OCI-M2 (cell line): Measurements from ENCODE around the gene DUSP1.
"Not testable (repeated sequence)": the region's sequence is repeated elsewhere in the genome, so short reads cannot be mapped to it uniquely, and the experiment has no call there.

Experiments
- DNase-seq: peaks from one replicate; lab custom pipeline; 2025; ENCODE audit not compliant: unreplicated experiment; lab: John Stamatoyannopoulos, UW

DUSP1 gene

GRCh38 chr5:172797771-172798191 is 26.8 kb upstream of the DUSP1 start:
- no peak for DNase-seq

DNA sequence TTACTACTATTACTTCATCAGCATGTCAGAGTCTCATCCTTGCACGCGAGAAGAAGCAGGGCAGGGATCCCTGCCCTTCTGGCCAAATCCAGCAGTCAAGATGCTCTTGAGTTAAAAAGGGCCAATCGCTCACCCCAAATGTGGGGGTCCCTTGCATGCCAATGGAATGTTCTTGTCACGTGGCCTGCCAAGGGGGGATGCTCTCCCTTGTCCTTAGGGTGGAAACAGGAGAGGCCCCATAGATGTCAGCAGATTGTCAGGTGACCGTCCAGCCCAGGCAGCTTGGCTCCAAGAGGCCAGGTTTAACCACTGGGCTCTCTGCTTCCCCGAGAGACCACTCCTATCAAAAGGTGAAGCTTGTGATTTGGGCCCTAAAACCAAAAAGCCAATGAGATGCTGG is 25.3 kb upstream of the DUSP1 start:
- no peak for DNase-seq

GRCh38 chr5:172795318-172795977 is 24.5 kb upstream of the DUSP1 start:
- no peak for DNase-seq

GRCh38 chr5:172793577-172794488 is 22.8 kb upstream of the DUSP1 start:
- no peak for DNase-seq

GRCh38 chr5:172792701-172793570 is 21.9 kb upstream of the DUSP1 start:
- DNase-seq: no peak

DNA sequence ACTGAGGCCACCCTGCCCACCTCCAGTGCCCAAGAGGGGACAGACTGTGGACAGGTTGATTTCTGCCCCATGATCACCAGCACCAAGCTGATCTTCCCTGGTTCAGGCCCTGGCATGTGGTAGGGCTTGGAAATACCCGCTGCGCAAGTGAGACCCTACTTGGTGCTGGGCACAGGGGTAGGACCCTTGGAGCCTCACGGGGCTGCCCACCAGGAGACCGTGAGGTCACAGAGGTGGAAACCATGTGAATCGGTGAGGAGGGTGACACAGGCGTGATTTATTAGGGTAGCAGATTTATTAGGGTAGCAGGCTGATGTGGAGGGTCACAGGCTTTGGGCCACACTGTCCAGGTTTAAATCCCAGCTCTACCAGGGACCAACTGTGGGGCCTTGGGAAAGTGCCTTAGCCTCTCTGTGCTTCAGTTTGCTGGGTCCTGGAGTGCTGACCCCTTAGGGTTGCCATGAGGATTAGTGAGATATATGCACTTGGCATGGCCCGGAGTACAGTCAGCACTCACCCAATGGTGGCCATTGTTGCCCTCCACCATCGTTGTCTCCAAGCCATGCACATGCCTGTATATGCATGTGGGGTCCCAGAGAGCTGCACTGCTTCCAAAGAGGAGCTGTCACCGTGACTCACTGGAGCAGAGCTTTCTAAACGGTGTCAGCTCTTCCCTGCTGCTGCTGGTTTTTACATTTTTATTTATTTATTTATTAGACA is 20.9 kb upstream of the DUSP1 start:
- DNase-seq: no peak

DNA sequence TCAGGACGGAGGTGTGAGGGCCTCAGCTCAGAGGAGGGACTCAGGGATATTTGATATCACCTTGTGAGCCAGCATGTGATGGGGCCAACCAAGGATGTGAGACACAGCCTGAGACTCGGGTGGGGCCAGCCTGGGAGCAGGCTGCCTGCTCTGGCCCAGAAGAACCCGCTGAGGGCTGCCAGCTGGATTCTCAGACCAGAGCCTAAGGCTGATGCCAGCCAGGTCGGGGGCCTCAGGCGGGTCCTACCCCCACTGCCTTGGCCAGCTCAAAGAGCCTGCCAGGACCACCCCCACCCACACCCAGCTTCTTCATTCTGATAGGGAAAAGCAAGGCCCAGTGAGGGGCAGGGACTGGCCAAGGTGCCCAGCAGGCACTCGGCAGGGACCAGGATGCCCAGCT is 20.3 kb upstream of the DUSP1 start:
- DNase-seq: no peak

DNA sequence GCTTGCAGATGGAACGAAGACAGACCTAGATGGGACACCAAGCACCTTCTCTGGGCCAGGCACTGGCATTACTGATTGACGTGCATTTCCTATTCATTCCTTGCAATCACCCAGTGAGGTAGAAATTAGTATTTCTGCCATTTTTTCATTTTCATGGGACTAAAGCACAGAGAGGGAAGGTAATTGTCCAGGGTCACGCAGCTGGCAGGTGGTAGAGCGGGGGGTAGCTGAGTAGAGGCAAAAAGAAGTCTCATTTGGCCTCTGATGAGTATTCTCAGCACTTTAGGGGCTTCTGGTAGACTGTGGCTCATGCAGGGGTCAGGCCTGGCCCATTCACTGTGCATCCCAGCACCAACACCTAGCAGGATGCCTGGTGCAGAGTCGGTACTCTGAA is 19.5 kb upstream of the DUSP1 start:
- DNase-seq: no peak

DNA sequence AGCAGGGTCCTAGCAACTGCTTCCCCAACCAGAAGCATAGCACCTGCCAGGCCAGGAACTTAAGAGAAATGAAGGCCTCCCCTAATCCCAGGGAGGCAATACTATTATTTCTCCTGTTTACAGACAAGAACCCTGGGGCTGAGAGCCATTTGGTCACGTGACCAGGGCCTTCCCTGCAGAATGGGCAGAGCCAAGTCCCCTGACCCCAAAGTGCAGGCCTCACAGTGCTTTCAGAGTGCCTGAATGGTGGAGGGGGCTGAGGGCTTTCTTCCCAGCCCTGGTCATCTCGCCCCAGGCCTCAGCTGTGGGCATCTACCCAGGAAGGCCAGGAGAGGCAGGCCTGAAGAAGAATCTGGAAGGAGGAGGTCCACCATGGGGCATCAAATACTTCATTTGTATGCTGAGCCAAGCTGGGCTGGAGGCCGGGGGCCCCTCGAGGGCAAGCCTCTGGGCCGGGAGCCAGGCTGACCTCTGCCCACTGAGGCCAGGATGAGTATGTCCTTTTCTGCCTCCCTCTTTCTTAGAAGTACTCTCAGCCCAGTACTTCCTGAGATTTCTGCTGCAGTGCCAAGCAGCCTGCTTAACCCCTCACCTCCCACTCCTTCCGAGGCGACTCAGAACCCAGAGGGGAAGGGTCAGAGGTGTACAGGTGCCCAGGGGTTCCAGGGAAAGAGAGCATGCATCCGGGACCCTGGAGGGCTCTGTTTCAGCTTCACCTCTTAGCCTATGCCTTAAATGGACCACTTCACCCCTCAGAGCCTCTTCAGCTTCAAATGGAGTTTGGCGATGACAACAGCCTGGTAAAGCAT is 18.9 kb upstream of the DUSP1 start:
- no peak for DNase-seq

DNA sequence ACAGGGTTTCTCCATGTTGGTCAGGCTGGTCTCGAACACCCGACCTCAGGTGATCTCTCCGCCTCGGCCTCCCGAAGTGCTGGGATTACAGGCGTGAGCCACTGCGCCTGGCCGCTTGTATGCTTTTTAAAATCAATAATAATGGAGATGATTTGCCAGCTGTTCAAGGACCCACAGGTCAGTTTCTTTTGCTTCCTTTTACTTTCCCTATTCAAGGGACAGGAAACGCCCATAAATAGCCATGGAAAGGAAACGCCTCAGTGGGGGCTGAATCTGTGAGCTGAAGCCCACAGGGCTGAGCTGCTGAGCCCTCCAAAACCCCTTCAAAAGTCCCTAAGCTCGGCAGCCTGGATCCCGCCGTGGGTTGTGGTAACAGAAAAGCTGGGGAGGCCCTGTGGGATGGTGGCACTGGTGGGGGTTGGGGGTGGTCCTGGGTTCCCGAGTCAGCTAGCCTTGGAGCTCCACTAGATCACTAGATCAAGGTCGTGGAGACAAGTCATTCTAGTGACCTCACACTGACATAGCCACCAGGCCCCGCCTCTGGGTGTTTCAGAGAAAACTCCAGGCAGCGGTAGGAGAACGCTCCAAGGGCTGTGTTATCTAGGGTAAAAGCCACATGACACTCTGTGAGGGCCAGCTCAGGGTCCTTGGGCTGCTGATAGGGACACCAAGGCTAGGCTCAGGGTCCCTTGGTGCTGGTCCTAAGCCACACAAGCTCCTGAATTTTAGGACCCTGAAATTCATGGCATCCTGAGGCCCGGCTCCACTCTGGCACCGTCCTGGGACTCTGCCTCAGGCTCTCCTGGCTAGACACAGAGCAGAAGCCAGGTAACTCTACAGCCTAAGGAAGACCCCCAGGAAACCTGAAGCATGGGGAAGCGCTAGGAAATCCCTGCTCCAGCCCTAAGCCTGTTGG is 18.0 kb upstream of the DUSP1 start:
- DNase-seq: no peak

GRCh38 chr5:172787538-172787937 is 16.5 kb upstream of the DUSP1 start:
- not testable (repeated sequence) for DNase-seq

- DNase-seq: no peak
Measured at GRCh38 chr5:172786736-172787462, 15.9 kb upstream of the DUSP1 start.

GRCh38 chr5:172785429-172786088 is 14.6 kb upstream of the DUSP1 start:
- no peak for DNase-seq

GRCh38 chr5:172784162-172784561 is 13.2 kb upstream of the DUSP1 start:
- DNase-seq: not testable (repeated sequence)

DNA sequence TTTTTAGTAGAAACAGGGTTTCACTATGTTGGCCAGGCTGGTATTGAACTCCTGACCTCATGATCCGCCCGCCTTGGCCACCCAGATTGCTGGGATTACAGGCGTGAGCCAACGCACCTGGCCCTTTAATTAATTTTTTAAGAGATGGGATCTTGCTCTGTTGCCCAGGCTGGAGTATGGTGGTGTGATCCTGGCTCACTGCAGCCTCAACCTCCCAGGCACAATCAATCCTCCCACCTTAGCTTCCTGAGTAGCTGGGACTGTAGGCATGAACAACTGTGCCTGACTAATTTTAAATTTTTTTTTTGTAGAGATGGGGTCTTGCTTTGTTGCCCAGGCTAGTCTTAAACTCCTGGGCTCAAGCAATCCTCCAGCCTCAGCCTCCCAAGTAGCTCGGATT is 12.3 kb upstream of the DUSP1 start:
- DNase-seq: not testable (repeated sequence)

GRCh38 chr5:172782169-172783039 is 11.4 kb upstream of the DUSP1 start:
- DNase-seq: no peak
